ENCODE data around the gene DNAH10. TPM values are rescaled to one million over a fixed set of nuclear protein-coding genes. Genes with fewer than 3 reads are reported as not detected.

Gene DNAH10
- total RNA-seq, 1 donor from 2014 or later, result 0.54 TPM

GRCh38 chr12:123829561-123829960, 67.5 kb downstream of the DNAH10 start:
- peaks cover 22% of the 10 kb centered on the region for H3K9me3 ChIP-seq (ENCODE audit: insufficient read depth, low read depth, low read length)
- FAIRE-seq (no peak), DNase-seq (ENCODE audit: low read depth) (no peak)
- H3K9me3 Mint-ChIP-seq (ENCODE audit: unreplicated experiment), result peaks cover 25% of the 10 kb centered on the region
- H3K36me3 ChIP-seq (ENCODE audit: insufficient read depth, low read length), result no peaks in the 10 kb centered on the region
- H3K27ac Mint-ChIP-seq (ENCODE audit: unreplicated experiment), result no peak overlapping the region
- no peaks in the 10 kb centered on the region for H3K4me1 ChIP-seq (ENCODE audit: insufficient read depth, low read length)
- TF ChIP-seq CTCF (IDR thresholded peaks at IDR 0.05; ENCODE audit: insufficient read depth, low read depth, low read length) (no peak), EZH2 (IDR thresholded peaks at IDR 0.05; ENCODE audit: insufficient read depth, low read length) (no peak)
- H3K27ac ChIP-seq (ENCODE audit: low read depth, low read length), result no peak overlapping the region
- H3K79me2 ChIP-seq (ENCODE audit: insufficient read depth, low read length), result no peaks in the 10 kb centered on the region
- no peak overlapping the region for H3K4me3 ChIP-seq (ENCODE audit: insufficient read depth, low read depth, low read length)
- H3K36me3 Mint-ChIP-seq (ENCODE audit: low read depth, unreplicated experiment), result peaks cover 1% of the 10 kb centered on the region
- no peaks in the 10 kb centered on the region for H3K27me3 ChIP-seq (ENCODE audit: insufficient read depth, low read length)
- peaks cover 11% of the 10 kb centered on the region for H3K27me3 Mint-ChIP-seq (ENCODE audit: low read depth, unreplicated experiment)
- no peak overlapping the region for H2AFZ ChIP-seq (ENCODE audit: low read depth, low read length)
- H3K4me1 Mint-ChIP-seq (ENCODE audit: low read depth, unreplicated experiment), result peaks cover 5% of the 10 kb centered on the region
- H4K20me1 ChIP-seq (ENCODE audit: insufficient read depth, low read length), result no peaks in the 10 kb centered on the region
- H3K4me3 Mint-ChIP-seq (ENCODE audit: unreplicated experiment), result no peak overlapping the region
- no peak overlapping the region for H3K4me2 ChIP-seq (ENCODE audit: low read length)
- H3K9ac ChIP-seq (ENCODE audit: low read length), result no peak overlapping the region

GRCh38 chr12:123830675-123831074, 68.6 kb downstream of the DNAH10 start:
- Histone ChIP-seq H3K27ac (ENCODE audit: low read depth, low read length) (no peak overlapping the region), H3K4me2 (ENCODE audit: low read length) (no peak overlapping the region), H3K36me3 (ENCODE audit: insufficient read depth, low read length) (no peaks in the 10 kb centered on the region), H3K79me2 (ENCODE audit: insufficient read depth, low read length) (no peaks in the 10 kb centered on the region), H3K9me3 (ENCODE audit: insufficient read depth, low read depth, low read length) (peaks cover 26% of the 10 kb centered on the region), H3K4me1 (ENCODE audit: insufficient read depth, low read length) (no peaks in the 10 kb centered on the region), H3K27me3 (ENCODE audit: insufficient read depth, low read length) (no peaks in the 10 kb centered on the region), H3K4me3 (ENCODE audit: insufficient read depth, low read depth, low read length) (no peak overlapping the region), H4K20me1 (ENCODE audit: insufficient read depth, low read length) (no peaks in the 10 kb centered on the region), H2AFZ (ENCODE audit: low read depth, low read length) (no peak overlapping the region), H3K9ac (ENCODE audit: low read length) (no peak overlapping the region)
- Mint-ChIP-seq H3K36me3 (ENCODE audit: low read depth, unreplicated experiment) (peaks cover 1% of the 10 kb centered on the region), H3K27me3 (ENCODE audit: low read depth, unreplicated experiment) (peaks cover 6% of the 10 kb centered on the region), H3K27ac (ENCODE audit: unreplicated experiment) (no peak overlapping the region), H3K4me1 (ENCODE audit: low read depth, unreplicated experiment) (peaks cover 5% of the 10 kb centered on the region), H3K4me3 (ENCODE audit: unreplicated experiment) (no peak overlapping the region), H3K9me3 (ENCODE audit: unreplicated experiment) (peaks cover 21% of the 10 kb centered on the region)
- FAIRE-seq (no peak), DNase-seq (ENCODE audit: low read depth) (no peak)
- TF ChIP-seq EZH2 (IDR thresholded peaks at IDR 0.05; ENCODE audit: insufficient read depth, low read length) (no peak), CTCF (IDR thresholded peaks at IDR 0.05; ENCODE audit: insufficient read depth, low read depth, low read length) (no peak)

- DNase-seq (ENCODE audit: low read depth) (no peak), FAIRE-seq (no peak)
- Histone ChIP-seq H3K27ac (ENCODE audit: low read depth, low read length) (no peak overlapping the region), H3K79me2 (ENCODE audit: insufficient read depth, low read length) (no peaks in the 10 kb centered on the region), H3K9me3 (ENCODE audit: insufficient read depth, low read depth, low read length) (peaks cover 26% of the 10 kb centered on the region), H4K20me1 (ENCODE audit: insufficient read depth, low read length) (no peaks in the 10 kb centered on the region), H3K4me3 (ENCODE audit: insufficient read depth, low read depth, low read length) (no peak overlapping the region), H3K27me3 (ENCODE audit: insufficient read depth, low read length) (no peaks in the 10 kb centered on the region), H3K9ac (ENCODE audit: low read length) (no peak overlapping the region), H3K4me2 (ENCODE audit: low read length) (no peak overlapping the region), H2AFZ (ENCODE audit: low read depth, low read length) (no peak overlapping the region), H3K36me3 (ENCODE audit: insufficient read depth, low read length) (no peaks in the 10 kb centered on the region), H3K4me1 (ENCODE audit: insufficient read depth, low read length) (no peaks in the 10 kb centered on the region)
- Mint-ChIP-seq H3K27ac (ENCODE audit: unreplicated experiment) (no peak overlapping the region), H3K4me1 (ENCODE audit: low read depth, unreplicated experiment) (peaks cover 5% of the 10 kb centered on the region), H3K4me3 (ENCODE audit: unreplicated experiment) (no peak overlapping the region), H3K27me3 (ENCODE audit: low read depth, unreplicated experiment) (no peaks in the 10 kb centered on the region), H3K9me3 (ENCODE audit: unreplicated experiment) (peaks cover 21% of the 10 kb centered on the region), H3K36me3 (ENCODE audit: low read depth, unreplicated experiment) (peaks cover 1% of the 10 kb centered on the region)
- TF ChIP-seq CTCF (IDR thresholded peaks at IDR 0.05; ENCODE audit: insufficient read depth, low read depth, low read length), result no peak
- TF ChIP-seq EZH2 (IDR thresholded peaks at IDR 0.05; ENCODE audit: insufficient read depth, low read length), result no peak
These were observed 70.0 kb downstream of the DNAH10 start for GRCh38 chr12:123832052-123832451.

Data from astrocyte (in vitro differentiated cells and primary cell).